Superior temporal gyrus (tissue), 1 donor: ENCODE data around the gene RIF1.

Source experiments
- DNase-seq: peaks from one replicate; pipeline ENCODE4 v3.0.0-alpha.2; 2016; ENCODE audit errors: extremely low spot score

Gene RIF1

GRCh38 chr2:151422917-151423439, 13.3 kb downstream of the RIF1 start:
- DNase-seq: no peak

DNA sequence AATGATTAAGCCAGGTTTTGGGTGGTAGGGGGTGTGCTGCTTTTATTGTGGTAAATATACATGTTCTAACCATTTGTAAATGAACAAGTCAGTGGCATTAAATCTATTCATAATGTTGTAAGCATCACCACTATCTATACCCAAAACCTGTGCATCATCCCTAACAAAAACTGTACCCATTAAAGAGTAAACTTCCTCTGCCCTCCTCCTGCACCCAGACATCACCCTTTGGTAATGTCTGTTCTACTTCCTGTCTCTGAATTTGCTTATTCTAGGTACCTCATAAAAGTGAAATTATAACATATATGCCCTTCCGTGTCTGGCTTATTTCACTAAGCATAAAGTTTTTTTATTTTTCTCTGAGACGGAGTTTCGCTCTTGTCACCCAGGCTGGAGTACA, 14.1 kb downstream of the RIF1 start:
- DNase-seq: no peak

GRCh38 chr2:151437630-151438029, 27.9 kb downstream of the RIF1 start:
- peak; percentile 55 for DNase-seq

DNA sequence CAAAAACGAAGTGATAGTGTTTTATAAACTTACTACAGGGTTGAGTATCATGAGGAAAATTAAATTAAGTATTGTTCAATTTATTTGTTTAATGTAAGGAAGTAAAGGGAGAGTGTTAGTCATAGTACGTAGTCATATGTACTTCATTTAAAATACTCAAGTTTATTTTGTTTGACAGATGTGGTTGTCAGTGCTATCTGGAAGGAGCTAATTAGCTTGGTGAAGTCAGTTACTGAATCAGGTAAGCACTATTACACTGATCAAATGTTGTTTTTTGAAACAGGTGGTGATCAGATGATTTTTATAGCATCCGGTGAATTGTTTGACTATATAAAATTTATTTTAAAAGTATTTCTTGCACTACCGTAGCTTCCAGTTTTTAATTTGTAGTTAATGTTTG, 28.8 kb downstream of the RIF1 start:
- no peak for DNase-seq

DNA sequence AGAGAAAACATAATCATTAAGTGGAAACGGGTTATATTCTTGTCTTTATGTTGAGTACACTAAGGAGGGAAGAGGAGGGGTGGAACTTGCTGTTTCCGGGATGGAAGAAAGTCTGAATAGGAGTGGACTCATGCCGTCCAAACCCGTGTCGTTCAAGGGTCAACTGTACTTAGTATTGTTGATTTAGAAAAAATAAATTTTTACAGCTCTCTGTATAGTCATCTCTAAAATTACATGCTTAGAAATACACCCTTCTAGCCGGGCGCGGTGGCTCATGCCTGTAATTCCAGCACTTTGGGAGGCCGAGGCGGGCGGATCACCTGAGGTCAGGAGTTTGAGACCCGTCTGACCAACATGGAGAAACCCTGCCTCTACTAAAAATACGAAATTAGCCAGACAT, 29.4 kb downstream of the RIF1 start:
- no peak for DNase-seq

DNA sequence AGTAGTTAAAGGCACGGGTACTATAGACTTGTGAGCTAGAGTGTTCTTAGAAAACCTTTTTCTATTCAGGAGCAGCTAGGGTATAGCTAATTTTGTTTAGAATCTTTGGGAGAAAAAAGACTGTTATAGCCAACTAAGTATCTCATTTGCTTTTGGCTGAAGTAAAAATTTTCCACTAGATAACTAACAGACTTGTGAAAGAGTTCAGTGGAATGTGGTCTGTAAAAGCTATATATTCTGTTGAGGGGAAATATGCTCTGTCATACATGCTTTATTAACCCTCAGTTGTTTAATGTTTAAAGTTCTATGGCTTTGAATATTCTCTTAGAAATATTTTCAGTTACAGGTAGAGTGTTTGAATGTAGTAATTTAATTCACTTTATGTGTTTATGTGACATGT, 49.7 kb downstream of the RIF1 start:
- DNase-seq: no peak

GRCh38 chr2:151465771-151466170, 56.1 kb downstream of the RIF1 start:
- no peak for DNase-seq

DNA sequence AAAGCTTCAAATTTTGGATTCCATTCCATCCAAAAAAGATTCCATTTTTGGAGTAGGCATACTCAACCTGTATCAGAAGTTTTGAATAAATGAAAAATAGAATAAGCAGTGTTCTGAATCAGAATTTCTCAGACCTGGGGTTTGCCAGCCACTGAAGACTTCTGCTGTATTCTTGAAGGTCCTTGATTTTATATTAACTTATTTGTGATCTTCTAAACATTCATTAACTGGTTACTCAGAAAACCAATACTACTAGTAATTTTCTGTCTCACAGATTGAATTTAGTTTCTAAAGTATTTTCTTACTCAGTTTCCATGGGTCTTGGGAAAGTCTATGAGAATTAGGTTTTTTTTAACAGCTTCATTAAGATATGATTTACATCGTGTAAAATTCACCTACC, 60.9 kb downstream of the RIF1 start:
- no peak for DNase-seq

- DNase-seq: no peak
Measured at GRCh38 chr2:151472966-151473365, 63.3 kb downstream of the RIF1 start.

DNA sequence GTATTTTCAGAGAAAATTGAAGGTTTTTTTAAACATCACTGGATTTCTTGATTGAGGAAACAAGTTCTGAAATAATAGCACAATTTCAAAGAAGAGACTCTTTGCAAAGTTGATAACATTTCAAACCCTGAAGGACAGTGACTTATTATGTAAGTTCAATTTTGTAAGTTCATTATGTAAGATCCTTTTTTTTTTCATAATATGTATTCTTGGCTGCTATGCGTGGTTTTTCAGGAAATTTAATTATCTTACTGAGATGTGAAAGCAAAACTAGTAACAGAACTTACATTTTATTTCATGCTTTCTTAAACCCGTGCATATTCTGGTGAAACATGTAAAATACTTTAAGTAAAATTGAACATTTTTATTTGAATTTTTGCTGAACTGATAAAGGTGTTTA, 65.4 kb downstream of the RIF1 start:
- DNase-seq: no peak

GRCh38 chr2:151476287-151476686, 66.6 kb downstream of the RIF1 start:
- no peak for DNase-seq

DNA sequence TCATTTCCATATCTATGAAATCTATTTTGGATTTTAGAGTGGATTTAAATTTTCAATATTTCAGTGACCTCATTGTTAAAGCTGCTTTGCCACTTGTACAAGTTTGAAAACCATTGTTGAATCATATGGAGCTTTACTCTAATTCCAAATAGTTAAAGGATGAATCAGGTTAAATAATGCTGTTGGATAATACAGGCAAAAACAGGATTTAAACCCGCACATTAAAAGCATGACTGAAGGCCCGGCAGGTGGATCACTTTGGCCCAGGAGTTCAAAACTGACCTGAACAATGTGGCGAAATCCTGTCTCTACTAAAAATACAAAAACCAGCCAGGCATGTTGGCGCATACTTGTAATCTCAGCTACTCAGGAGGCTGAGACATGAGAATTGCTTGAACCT, 68.3 kb downstream of the RIF1 start:
- DNase-seq: no peak

DNA sequence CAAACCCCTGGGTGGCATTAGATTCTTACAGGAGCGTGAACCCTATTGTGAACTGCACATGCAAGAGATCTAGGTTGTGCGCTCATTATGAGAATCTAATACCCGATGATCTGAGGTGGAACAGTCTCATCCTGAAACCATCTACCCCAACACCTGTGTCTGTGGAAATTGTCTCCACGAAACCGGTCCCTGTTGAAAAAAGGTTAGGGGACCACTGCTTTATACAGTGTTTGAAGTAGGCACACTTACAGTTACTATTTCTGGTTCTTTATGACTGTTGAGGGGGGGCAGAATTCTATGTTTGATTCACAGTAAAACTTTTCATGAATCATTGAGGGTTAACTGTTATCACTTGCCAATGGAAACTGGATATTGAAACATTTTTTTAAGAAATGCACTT, 72.0 kb downstream of the RIF1 start:
- no peak for DNase-seq

GRCh38 chr2:151482171-151482725, 72.5 kb downstream of the RIF1 start:
- DNase-seq: no peak

DNA sequence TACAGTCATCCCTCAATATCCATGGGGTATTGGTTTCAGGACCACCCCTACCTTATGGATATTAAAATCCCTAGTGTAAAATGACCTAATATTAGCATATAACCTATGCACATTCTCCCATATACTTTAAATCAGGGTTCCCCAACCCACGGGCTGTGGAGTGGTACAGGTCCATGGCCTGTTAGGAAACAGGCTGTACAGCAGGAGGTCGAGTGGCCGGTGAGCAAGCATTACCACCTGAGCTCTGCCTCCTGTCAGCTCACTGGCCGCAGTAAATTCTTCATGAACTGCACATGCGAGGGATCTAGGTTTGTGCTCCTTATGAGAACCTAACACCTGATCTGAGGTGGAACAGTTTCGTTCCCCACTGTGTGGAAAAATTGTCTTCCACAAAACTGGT, 73.8 kb downstream of the RIF1 start:
- DNase-seq: no peak

- DNase-seq: no peak
Measured at GRCh38 chr2:151484100-151484499, 74.4 kb downstream of the RIF1 start.

- DNase-seq: no peak
Measured at GRCh38 chr2:151486053-151486452, 76.4 kb downstream of the RIF1 start.

GRCh38 chr2:151490276-151490675, 80.6 kb downstream of the RIF1 start:
- DNase-seq: no peak

- no peak for DNase-seq
Measured at GRCh38 chr2:151491496-151491895, 81.8 kb downstream of the RIF1 start.

- DNase-seq: no peak
Measured at GRCh38 chr2:151498178-151498577, 88.5 kb downstream of the RIF1 start.

DNA sequence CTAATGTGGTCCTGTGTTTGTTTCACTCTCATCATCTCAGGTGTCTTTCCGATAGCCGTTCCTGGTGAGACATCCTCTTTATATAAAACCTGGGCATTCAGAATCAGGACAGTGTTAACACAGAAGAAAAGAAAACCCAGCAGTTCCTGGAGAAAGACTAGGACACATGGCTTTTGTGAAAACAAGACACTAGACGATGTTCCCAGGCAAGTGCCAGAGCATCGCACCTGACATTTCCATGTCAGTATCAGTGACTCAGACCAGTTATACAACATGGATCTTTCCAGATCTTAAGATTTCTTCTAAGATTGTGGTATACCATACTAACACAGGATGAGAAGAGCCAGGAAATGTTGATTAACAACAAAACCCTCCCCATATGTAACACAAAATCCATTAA, 96.5 kb downstream of the RIF1 start:
- no peak for DNase-seq

- no peak for DNase-seq
Measured at GRCh38 chr2:151508519-151508918, 98.8 kb downstream of the RIF1 start.

GRCh38 chr2:151518802-151519201, 109.1 kb downstream of the RIF1 start:
- DNase-seq: peak; percentile 17

DNA sequence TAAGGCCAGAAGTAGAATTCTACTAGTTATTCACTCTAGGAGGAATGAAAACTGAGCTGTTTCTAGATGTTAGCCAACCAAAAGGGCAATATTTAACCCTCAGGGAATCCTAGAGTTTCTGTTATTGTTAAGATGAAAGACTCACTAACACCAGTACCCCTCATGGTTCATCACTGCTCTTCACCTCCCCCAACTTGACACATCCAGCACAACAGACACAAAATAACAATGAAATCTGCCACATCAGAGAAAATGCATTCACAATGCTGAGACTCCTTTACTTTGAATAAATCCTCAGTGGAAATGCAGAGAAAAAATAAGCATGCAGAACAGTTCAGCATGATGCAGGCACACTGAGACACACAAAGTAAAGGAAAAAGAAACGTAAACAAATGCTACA, 111.3 kb downstream of the RIF1 start:
- DNase-seq: no peak
